GM12878 (cell line): ENCODE data around the gene EGR4. TPM values are rescaled to one million over a fixed set of nuclear protein-coding genes. Genes with fewer than 3 reads are reported as not detected.

Experiments used
- ATAC-seq: fragments of 200-7000 bp; cut with Tn5 transposase; 3 replicates; pipeline ENCODE4 v1.9.1; 2020; ENCODE audit warnings: mild to moderate bottlenecking, moderate library complexity
- Bru-seq: library from RNA; stranded (reverse); fragments of 400-500 nt; gene quantifications from one replicate; lab custom pipeline; 2021; lab: Mats Ljungman, UMichigan
- BruChase-seq, 2 experiments: library from RNA; stranded (reverse); fragments of 400-500 nt; gene quantifications; one replicate each; lab custom pipeline; 2021; lab: Mats Ljungman, UMichigan
- BruUV-seq: library from RNA; stranded (reverse); fragments of 400-500 nt; replicated peaks from 2 replicates; lab custom pipeline; 2021; lab: Mats Ljungman, UMichigan
- CTCF ChIA-PET: fragments of 300-600 bp; sonication (Branson Sonifier 250); formaldehyde crosslinking; extraction: SDS; loops from one replicate; lab custom pipeline; 2021; ENCODE audit warnings: inconsistent platforms; lab: Yijun Ruan, JAX
- POLR2A ChIA-PET: fragments of 350-600 bp; formaldehyde crosslinking; extraction: SDS; loops from one replicate; lab custom pipeline; 2021; ENCODE audit warnings: inconsistent platforms; lab: Charles Lee
- RAD21 ChIA-PET: fragments of 300-600 bp; sonication (Branson Sonifier 250); formaldehyde crosslinking; loops from one replicate; lab custom pipeline; 2023; ENCODE audit warnings: antibody characterized with exemption; ENCODE audit not compliant: unreplicated experiment; lab: Charles Lee
- SMC1A ChIA-PET: fragments of 300-600 bp; sonication (Branson Sonifier 250); formaldehyde crosslinking; loops from one replicate; lab custom pipeline; 2023; ENCODE audit not compliant: unreplicated experiment, uncharacterized antibody; lab: Charles Lee
- DNase-seq: peaks from one replicate; pipeline ENCODE4 v3.0.0-alpha.2; 2011; ENCODE audit warnings: low read depth, low spot score
- FAIRE-seq: peaks from 3 replicates; lab custom pipeline; 2011; peaks lifted over from hg19 to GRCh38; lab: Jason Lieb, UNC
- H2AFZ ChIP-seq: 2 replicates; pipeline ENCODE4 v1.6.0; 2011; ENCODE audit warnings: low read depth, low read length, control low read depth; ENCODE audit not compliant: control insufficient read depth
- H3K27ac ChIP-seq: 2 replicates; pipeline ENCODE4 v1.5.1; 2011; ENCODE audit warnings: control low read depth; ENCODE audit not compliant: control insufficient read depth, insufficient read depth
- H3K27me3 ChIP-seq, 2 experiments: replicated peaks in 1 of 2; 2 replicates each; pipeline versions ENCODE4 v1.6.0 to v1.6.1; 2011; ENCODE audit warnings: low read length in 1 of 2; ENCODE audit not compliant: control insufficient read depth in 2 of 2, insufficient read depth in 2 of 2
- H3K36me3 ChIP-seq, 2 experiments: 2 replicates each; pipeline ENCODE4 v1.5.1; 2011; ENCODE audit warnings: low read length in 1 of 2; ENCODE audit not compliant: control insufficient read depth in 2 of 2, insufficient read depth in 2 of 2
- H3K4me1 ChIP-seq: 2 replicates; pipeline ENCODE4 v1.6.1; 2011; ENCODE audit warnings: mild to moderate bottlenecking, low read length, moderate library complexity, mixed read lengths; ENCODE audit not compliant: control insufficient read depth, insufficient read depth
- H3K4me2 ChIP-seq: 2 replicates; pipeline ENCODE4 v1.6.0; 2011; ENCODE audit warnings: control low read depth; ENCODE audit not compliant: control insufficient read depth, insufficient read depth
- H3K4me3 ChIP-seq: fragments of 200-600 bp; sonication (generic); 2 replicates; pipeline ENCODE4 v1.5.1; 2016
- H3K79me2 ChIP-seq: 2 replicates; pipeline ENCODE4 v1.6.0; 2011; ENCODE audit warnings: low read length; ENCODE audit not compliant: control insufficient read depth, insufficient read depth
- H3K9ac ChIP-seq: 2 replicates; pipeline ENCODE4 v1.8.0; 2011; ENCODE audit warnings: low read length, control low read depth, mixed read lengths; ENCODE audit not compliant: control insufficient read depth, insufficient read depth
- H3K9me3 ChIP-seq: replicated peaks from 3 replicates; pipeline ENCODE4 v1.5.1; 2011; ENCODE audit warnings: mild to moderate bottlenecking, low read length; ENCODE audit not compliant: control insufficient read depth, insufficient read depth
- H4K20me1 ChIP-seq: 2 replicates; pipeline ENCODE4 v1.6.0; 2011; ENCODE audit not compliant: control insufficient read depth, insufficient read depth
- ATF2 ChIP-seq: IDR thresholded peaks from 2 replicates; pipeline ENCODE4 v1.6.1; 2012; ENCODE audit warnings: low read length, inconsistent platforms
- CREB1 ChIP-seq: IDR thresholded peaks from 2 replicates; pipeline ENCODE4 v1.6.1; 2012; ENCODE audit warnings: low read depth, mild to moderate bottlenecking, inconsistent platforms
- E2F8 ChIP-seq: fragments of 450-650 bp; IDR thresholded peaks from 2 replicates; pipeline ENCODE4 v1.6.1; 2018; ENCODE audit warnings: mild to moderate bottlenecking, low read depth, moderate library complexity; ENCODE audit not compliant: partially characterized antibody
- NFIC ChIP-seq: IDR thresholded peaks from 2 replicates; pipeline ENCODE4 v1.6.1; 2012; ENCODE audit warnings: low read depth, mild to moderate bottlenecking, inconsistent platforms, low read length, moderate library complexity
- PBX3 ChIP-seq: IDR thresholded peaks from 2 replicates; pipeline ENCODE4 v1.6.1; 2011; ENCODE audit warnings: mild to moderate bottlenecking, low read depth, low read length, moderate library complexity; ENCODE audit not compliant: insufficient replicate concordance
- PKNOX1 ChIP-seq: fragments of 450-650 bp; IDR thresholded peaks from 2 replicates; pipeline ENCODE4 v1.6.1; 2016; ENCODE audit warnings: mild to moderate bottlenecking
- RELB ChIP-seq: fragments of 450-650 bp; IDR thresholded peaks from 2 replicates; pipeline ENCODE4 v1.6.1; 2017; ENCODE audit warnings: low read depth, mild to moderate bottlenecking, moderate library complexity
- WGBS: methylation state at CpG from one replicate; pipeline ENCODE4 v1.1.6; 2016; ENCODE audit warnings: low lambda C conversion rate; ENCODE audit not compliant: insufficient replicate concordance, insufficient coverage; ENCODE audit errors: missing lambda C conversion rate; 5-methylcytosine and 5-hydroxymethylcytosine counted together
- in situ Hi-C: fragments of 300-500 bp; cut with MboI; formaldehyde crosslinking; loops from 9 replicates; pipeline ENCODE4 v1.14.3; 2018; ENCODE audit warnings: mixed read lengths
- intact Hi-C: fragments of 100-400 bp; cut with micrococcal nuclease; formaldehyde crosslinking; loops from one replicate; pipeline ENCODE4 v1.14.2; 2022; ENCODE audit not compliant: unreplicated experiment
- long read RNA-seq, 2 experiments: library from polyadenylated mRNA; unstranded; transcript quantifications; one replicate each; pipeline ENCODE4 v2.0.0, GENCODE V29; 2019 to 2020
- polyA minus RNA-seq, 3 experiments: library from RNA; depleted of rRNA, polyadenylated mRNA; stranded (reverse); fragments of >200 nt; gene quantifications; 2 replicates each; pipeline ENCODE4 v1.2.3, GENCODE V29; 2011
- polyA plus RNA-seq, 11 experiments: library from polyadenylated mRNA; depleted of rRNA in 4 of 11; unstranded in 6 of 11; stranded (reverse) in 5 of 11; fragments of >200 nt; fragmentation: Nextera tagmentation in 4 of 11; fragmentation: Illumina TruSeq in 1 of 11; extraction: Ambion mirVana in 4 of 11; extraction: Trizol in 1 of 11; gene quantifications; 1 replicate in 1 of 11; 2 replicates in 10 of 11; pipeline versions ENCODE4 v1.2.1 to v1.2.3, GENCODE V29; 2011 to 2016; ENCODE audit warnings: inconsistent platforms in 2 of 11, missing spikeins in 2 of 11, low read depth in 1 of 11
- total RNA-seq, 4 experiments: library from RNA; depleted of rRNA in 3 of 4; stranded (reverse); fragments of >200 nt in 3 of 4; fragmentation: Illumina TruSeq in 1 of 4; extraction: Trizol in 1 of 4; gene quantifications; 2 replicates each; pipeline versions ENCODE4 v1.2.1 to v1.2.3, GENCODE V29; 2013 to 2021

The EGR4 gene
- total RNA-seq (2013; cell fraction: nucleolus; rRNA removed), result 0.15 TPM in 1 of 2 replicates, not detected in the other
- total RNA-seq (2014; rRNA removed) (not detected in 2 replicates), total RNA-seq (2014; rRNA removed; fragmentation: Illumina TruSeq; extraction: Trizol) (not detected in 2 replicates), total RNA-seq (2021) (0.16 TPM in 1 of 2 replicates, not detected in the other), polyA plus RNA-seq (2011; rRNA removed) (not detected in 2 replicates), polyA plus RNA-seq (2014; fragmentation: Illumina TruSeq; extraction: Trizol) (not detected in 2 replicates), polyA plus RNA-seq (2014; fragmentation: Nextera tagmentation; extraction: Ambion mirVana) (not detected), polyA plus RNA-seq (2014; rRNA removed) (not detected in 2 replicates), polyA plus RNA-seq (2016; fragmentation: Nextera tagmentation; extraction: Ambion mirVana) (under 1 TPM in 1 of 2 experiments, not detected in 1; 0.07 TPM), polyA minus RNA-seq (2011; rRNA and poly(A)+ RNA removed) (not detected in 2 replicates), Bru-seq, nascent RNA (percentile 16 among the genes with signal in this experiment), BruChase-seq, experiment 1, labeled RNA remaining after a 6-hour chase (percentile 23 among the genes with signal in this experiment), BruChase-seq, experiment 2, labeled RNA remaining after a 2-hour chase (percentile 17 among the genes with signal in this experiment)
- polyA plus RNA-seq (2011; ENCODE audit: low read depth), result not detected
- not detected in 2 replicates for polyA plus RNA-seq (2011; cell fraction: cytosol; rRNA removed)
- 0.09 and 0.22 TPM in 2 replicates for polyA plus RNA-seq (2011; cell fraction: nucleus; rRNA removed)
- not detected in 2 replicates for polyA plus RNA-seq (2012)
- polyA minus RNA-seq (2011; cell fraction: cytosol; rRNA and poly(A)+ RNA removed), result not detected in 2 replicates
- 0.12 TPM in 1 of 2 replicates, not detected in the other for polyA minus RNA-seq (2011; cell fraction: nucleus; rRNA and poly(A)+ RNA removed)
- long read RNA-seq, experiment 1, result 0 reads
- long read RNA-seq, experiment 2, result 0 reads

- H3K4me2 ChIP-seq, result peak within 1 kb of the TSS; percentile 93
- H3K36me3 ChIP-seq, result no peaks in the 10 kb centered on the region
- no peaks in the 10 kb centered on the region; the same call in 2 of the 3 replicates for H3K9me3 ChIP-seq
- ChIA-PET CTCF (interaction anchor here (1.0 to 6.4 kb wide), 3 partner anchors 20 to 81 kb away, joined by 3 to 99 read pairs (median 4); partner anchors contain the start of genes CCT7 and PRADC1), SMC1A (interaction anchor here (1.3 kb wide), 1 partner anchor 116 kb away, joined by 3 read pairs; no protein-coding TSS in a partner anchor), POLR2A (interaction anchor here (0.8 to 1.3 kb wide), 2 partner anchors 9 to 59 kb away, joined by 3 to 5 read pairs; partner anchors contain the start of genes CCT7 and FBXO41), RAD21 (interaction anchor here (0.6 to 1.5 kb wide), 4 partner anchors 9 to 92 kb away, joined by 3 to 5 read pairs (median 4); partner anchors contain the start of genes ALMS1, FBXO41 and PRADC1)
- no peak within 1 kb of the TSS for H3K9ac ChIP-seq
- no TSS peak for BruUV-seq
- peak; percentile 91 for ATAC-seq
- intact Hi-C loops (no loop called here), in situ Hi-C loops (no loop called here)
- H3K79me2 ChIP-seq, result no peaks in the 10 kb centered on the region
- H4K20me1 ChIP-seq, result peaks cover 4% of the 10 kb centered on the region; the same call in 1 of the 2 replicates
- H3K27me3 ChIP-seq, result peaks cover 13 to 29% of the 10 kb centered on the region in 2 experiments
- H3K4me3 ChIP-seq, result peak within 1 kb of the TSS; percentile 55
- FAIRE-seq, result peak; percentile 18
- DNase-seq, result peak; percentile 34
- H3K4me1 ChIP-seq, result peaks cover 4% of the 10 kb centered on the region; the same call in 1 of the 2 replicates
- no peak within 1 kb of the TSS for H3K27ac ChIP-seq
- WGBS, result 3% methylated on average over 38 of the region's 45 CpGs
- peak within 1 kb of the TSS; percentile 38 for H2AFZ ChIP-seq
- no peak for TF ChIP-seq RELB
- TF ChIP-seq CREB1, result peak; percentile 97
- no peak for TF ChIP-seq PBX3
- TF ChIP-seq NFIC, result no peak
- TF ChIP-seq E2F8, result no peak
- TF ChIP-seq ATF2, result no peak
- TF ChIP-seq PKNOX1, result no peak
Measured at GRCh38 chr2:73293534-73294171, at the start of gene EGR4. Gene EGR4, minus strand, starts transcription at chr2:73293548. Its CDS starts 231 bp downstream, at chr2:73293317.
